GM12801 (cell line): ENCODE data around the gene UBL4B.

Source experiments
- TF ChIP-seq, protein P1 (sequence below): IDR thresholded peaks from one replicate; pipeline ENCODE4 v1.5.1; 2011; ENCODE audit warnings: control low read depth; ENCODE audit not compliant: insufficient read length; ENCODE audit errors: extremely low read depth

UBL4B gene, protein sequence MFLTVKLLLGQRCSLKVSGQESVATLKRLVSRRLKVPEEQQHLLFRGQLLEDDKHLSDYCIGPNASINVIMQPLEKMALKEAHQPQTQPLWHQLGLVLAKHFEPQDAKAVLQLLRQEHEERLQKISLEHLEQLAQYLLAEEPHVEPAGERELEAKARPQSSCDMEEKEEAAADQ

DNA sequence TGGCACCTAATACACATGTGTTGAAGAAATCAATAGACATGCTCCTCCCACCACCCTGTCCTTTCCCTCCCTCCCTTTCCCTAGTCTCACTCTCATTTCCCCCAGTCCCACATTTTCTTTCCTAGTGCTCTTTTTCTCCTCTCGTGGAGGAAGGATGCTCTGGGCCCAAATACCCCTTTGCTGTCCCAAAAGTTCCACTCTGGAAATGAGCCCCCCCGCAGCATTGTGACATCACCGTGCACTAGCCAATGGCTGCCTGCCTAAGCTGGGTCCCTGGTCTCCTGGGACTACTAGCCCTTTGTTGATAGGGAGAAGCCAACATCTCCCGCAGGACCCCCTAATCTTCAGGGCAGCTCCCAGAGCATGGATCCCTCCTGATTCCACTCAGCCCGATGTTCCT, at the start of gene UBL4B:
TSS of gene UBL4B (plus strand) at position 301 of the 400 bp plus-strand sequence. CDS start at position 393, 92 bp downstream.
- TF ChIP-seq, protein P1, sequence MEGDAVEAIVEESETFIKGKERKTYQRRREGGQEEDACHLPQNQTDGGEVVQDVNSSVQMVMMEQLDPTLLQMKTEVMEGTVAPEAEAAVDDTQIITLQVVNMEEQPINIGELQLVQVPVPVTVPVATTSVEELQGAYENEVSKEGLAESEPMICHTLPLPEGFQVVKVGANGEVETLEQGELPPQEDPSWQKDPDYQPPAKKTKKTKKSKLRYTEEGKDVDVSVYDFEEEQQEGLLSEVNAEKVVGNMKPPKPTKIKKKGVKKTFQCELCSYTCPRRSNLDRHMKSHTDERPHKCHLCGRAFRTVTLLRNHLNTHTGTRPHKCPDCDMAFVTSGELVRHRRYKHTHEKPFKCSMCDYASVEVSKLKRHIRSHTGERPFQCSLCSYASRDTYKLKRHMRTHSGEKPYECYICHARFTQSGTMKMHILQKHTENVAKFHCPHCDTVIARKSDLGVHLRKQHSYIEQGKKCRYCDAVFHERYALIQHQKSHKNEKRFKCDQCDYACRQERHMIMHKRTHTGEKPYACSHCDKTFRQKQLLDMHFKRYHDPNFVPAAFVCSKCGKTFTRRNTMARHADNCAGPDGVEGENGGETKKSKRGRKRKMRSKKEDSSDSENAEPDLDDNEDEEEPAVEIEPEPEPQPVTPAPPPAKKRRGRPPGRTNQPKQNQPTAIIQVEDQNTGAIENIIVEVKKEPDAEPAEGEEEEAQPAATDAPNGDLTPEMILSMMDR, result no peak

DNA sequence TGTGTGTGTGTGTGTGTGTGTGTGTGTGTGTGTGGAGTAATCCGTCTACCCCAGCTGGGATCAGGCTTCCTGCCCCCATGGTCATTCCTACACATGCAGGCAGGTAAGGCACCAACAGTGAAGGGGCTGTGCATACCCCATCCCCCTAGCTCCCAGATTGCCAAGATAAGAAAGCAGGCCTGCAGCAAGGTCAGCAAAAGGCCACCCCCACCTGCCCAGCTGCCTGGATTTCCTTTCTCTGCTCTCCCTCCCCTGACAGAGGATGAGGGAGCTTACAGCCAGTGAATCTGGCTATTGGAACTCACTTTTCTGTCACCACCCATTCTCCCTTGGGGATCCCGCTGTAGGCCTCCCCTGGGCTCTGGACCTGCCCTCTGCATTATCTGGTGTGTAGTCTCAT, 49.6 kb upstream of the UBL4B start:
- TF ChIP-seq, protein P1, result no peak

DNA sequence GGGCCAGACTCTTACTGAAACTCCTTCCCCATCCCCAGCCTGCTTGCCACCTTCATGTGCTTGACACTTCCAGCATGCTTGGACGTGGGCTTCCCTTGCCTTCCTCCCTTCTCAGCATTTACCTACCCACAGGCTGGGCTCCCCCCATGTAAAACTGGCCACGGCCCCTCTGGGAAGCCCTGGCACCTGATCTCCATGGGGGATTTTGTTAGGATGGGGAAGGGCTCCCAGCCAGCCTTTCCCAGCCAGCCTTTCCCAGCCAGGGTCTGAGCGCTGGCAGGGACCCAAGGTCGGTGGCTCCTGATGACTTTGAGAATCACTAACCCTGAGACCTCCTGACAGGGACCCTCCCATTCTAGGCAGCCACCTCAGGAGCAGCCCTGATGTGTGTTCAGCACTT, 48.5 kb upstream of the UBL4B start:
- TF ChIP-seq, protein P1, result no peak

DNA sequence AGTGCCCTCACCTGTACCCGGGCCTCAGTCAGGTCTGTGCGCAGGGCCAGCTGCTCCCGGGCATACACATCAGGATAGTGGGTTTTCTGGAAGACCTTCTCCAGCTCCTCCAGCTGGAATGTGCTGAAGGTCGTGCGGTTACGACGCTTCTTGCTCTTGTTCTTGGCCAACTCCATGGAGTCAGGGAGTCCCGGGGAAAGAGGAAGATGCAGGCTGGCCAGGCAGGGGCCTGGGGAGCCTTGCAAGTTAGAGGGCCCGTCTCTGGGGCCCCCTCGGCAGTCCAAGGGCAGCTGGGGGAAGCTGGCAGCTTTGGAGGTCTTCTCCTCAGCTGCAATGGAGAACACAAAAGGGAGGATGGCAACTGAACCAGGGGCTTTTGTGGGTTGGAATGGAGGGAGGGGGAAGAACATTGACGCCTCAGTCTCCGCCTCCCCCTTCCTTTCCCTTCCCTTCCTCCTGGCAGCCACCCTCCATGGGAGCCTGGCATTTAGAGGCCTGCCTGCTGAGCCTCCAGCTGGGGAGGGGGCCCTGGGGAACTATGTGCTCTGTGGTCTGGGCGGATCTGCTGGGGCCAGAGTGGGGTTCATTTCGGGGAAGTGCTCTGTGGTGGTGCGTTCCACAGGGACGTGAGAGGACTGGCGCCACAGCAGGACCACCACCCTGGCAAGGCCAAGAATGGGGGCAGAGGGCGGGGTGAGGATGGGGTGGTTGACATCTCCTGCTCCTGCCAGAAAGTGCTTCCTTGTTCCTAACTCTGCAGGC, 47.5 kb upstream of the UBL4B start:
- TF ChIP-seq, protein P1, result no peak

DNA sequence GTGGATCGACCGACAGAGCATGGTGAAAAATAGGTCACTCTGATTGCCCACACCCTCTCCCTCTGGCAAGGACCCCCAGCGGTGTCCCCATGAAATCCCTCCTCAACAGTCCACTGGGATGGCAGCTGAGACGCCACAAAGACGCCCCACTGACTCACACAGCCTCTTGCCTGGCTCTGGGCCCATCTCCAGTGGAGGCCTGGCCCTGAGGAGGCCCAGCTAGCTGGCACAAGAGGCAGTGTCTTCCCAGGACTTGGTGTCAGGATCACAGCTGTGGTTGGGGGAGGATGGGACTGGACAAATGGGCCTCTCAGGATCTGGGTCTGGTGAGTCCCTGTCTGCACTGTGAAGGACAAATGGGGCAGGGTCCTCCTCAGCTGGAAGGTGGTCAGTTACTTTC, 46.4 kb upstream of the UBL4B start:
- TF ChIP-seq, protein P1, result no peak

DNA sequence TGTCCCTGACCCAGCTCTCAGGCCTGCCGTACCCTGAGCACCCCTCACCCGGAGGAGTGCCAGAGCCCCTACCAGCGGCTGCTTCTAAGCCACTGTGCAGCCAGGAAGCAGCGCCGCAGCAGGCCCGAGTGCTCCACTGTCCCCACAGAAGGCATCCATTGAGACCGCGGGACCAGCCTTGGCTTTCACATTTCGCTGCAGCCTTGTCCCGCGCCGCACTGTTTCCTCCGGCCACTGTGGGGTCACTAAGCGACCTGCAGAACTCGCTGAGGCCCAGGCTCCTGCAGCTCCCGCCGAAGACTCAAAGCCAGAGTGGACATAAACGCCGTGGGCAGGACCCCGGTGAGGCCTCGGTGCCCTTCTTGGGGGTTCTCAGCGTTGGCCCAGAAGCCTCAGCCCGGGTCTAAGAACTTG, 44.8 kb upstream of the UBL4B start:
- TF ChIP-seq, protein P1, result no peak

DNA sequence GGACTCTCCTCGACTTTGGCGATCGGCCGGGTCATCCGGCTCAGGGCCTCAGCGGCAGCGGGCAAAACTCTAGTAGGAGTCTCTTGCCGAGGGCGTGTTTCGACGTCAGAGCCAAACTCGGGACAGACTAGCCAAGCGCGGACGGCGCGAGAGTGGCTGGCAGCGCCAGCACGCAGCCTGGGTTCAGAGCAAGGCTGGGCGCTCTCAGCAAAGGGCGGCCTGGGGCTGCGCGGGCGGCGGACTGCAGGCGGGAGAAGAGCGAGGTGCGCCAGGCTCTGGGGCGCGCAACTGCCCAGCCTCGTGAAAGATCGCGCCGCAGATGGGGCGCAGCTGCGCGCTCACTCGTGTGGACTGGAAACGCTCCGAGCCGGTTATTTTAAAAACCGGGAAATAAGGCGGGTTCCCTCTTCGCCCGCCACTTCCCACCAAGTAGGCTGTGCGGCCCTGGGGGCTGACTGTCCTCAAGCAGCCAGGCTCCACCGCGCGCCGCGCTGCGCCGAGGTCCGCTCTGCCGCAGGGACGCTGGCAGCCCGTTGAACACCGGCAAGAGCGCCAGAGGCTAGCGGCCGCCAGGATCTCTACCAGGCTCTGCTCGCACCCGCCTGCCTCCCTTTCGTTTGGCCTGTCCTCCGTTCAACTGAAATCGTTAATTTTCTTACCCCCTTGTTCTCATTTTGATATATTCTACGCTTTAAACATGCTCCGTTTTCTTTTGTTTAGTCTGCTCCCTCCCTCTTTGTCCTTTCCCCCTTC, 44.2 kb upstream of the UBL4B start:
- TF ChIP-seq, protein P1, result no peak
